Lung (tissue), 12 donors: Measurements from ENCODE around the gene WNK2. TPM values are rescaled to one million over a fixed set of nuclear protein-coding genes. Genes with fewer than 3 reads are reported as not detected.

Experiments
- ATAC-seq: fragments of 200-7000 bp; cut with Tn5 transposase; one replicate; pipeline ENCODE4 v1.9.1; 2020; ENCODE audit warnings: moderate number of reproducible peaks; ENCODE audit not compliant: insufficient read depth, low FRiP score
- DNase-seq, 3 donors: peaks; one replicate each; pipeline ENCODE4 v3.0.0-alpha.2; 2013 to 2017
- H3K27ac ChIP-seq, 2 donors: one replicate each; pipeline ENCODE4 v1.5.1; 2013; ENCODE audit warnings: mild to moderate bottlenecking in 2 of 2, moderate library complexity in 2 of 2, control low read depth in 1 of 2, inconsistent platforms in 1 of 2, low read depth in 1 of 2, low read length in 1 of 2
- H3K27me3 ChIP-seq, 3 donors: one replicate each; pipeline ENCODE4 v1.5.1; 2013; ENCODE audit warnings: low read length in 2 of 3; ENCODE audit not compliant: control insufficient read depth in 3 of 3, insufficient read depth in 3 of 3
- H3K36me3 ChIP-seq, 4 donors: one replicate each; pipeline ENCODE4 v1.5.1; 2013; ENCODE audit warnings: low read length in 4 of 4, mild to moderate bottlenecking in 1 of 4, moderate library complexity in 1 of 4; ENCODE audit not compliant: control insufficient read depth in 4 of 4, insufficient read depth in 4 of 4
- H3K4me1 ChIP-seq, 5 donors: one replicate each; pipeline ENCODE4 v1.5.1; 2013; ENCODE audit warnings: low read length in 5 of 5, mild to moderate bottlenecking in 2 of 5, moderate library complexity in 1 of 5; ENCODE audit not compliant: control insufficient read depth in 5 of 5, insufficient read depth in 5 of 5
- H3K4me3 ChIP-seq: one replicate; pipeline ENCODE4 v1.5.1; 2013; ENCODE audit warnings: mild to moderate bottlenecking, control low read depth, moderate library complexity
- H3K9ac ChIP-seq, 2 donors: one replicate each; pipeline ENCODE4 v1.5.1; 2013; ENCODE audit warnings: low read length in 2 of 2, control low read depth in 1 of 2; ENCODE audit not compliant: insufficient read depth in 1 of 2
- H3K9me3 ChIP-seq, 4 donors: one replicate each; pipeline ENCODE4 v1.5.1; 2013; ENCODE audit warnings: low read length in 3 of 4, mild to moderate bottlenecking in 1 of 4, moderate library complexity in 1 of 4; ENCODE audit not compliant: control insufficient read depth in 4 of 4, insufficient read depth in 3 of 4
- WGBS, 2 donors: extraction: QIAGEN DNeasy Blood & Tissue Kit; methylation state at CpG; one replicate each; pipeline ENCODE4 v1.1.7; 2013; 5-methylcytosine and 5-hydroxymethylcytosine counted together
- polyA plus RNA-seq, 2 donors: library from polyadenylated mRNA; stranded (reverse); fragments of 200-250 nt; gene quantifications; one replicate each; pipeline ENCODE4 v1.2.1, GENCODE V29; 2013
- total RNA-seq, 2 donors: library from RNA; depleted of rRNA in 1 of 2; stranded (reverse); fragments of >200 nt in 1 of 2; gene quantifications; one replicate each; pipeline ENCODE4 v1.2.1, GENCODE V29; 2014 to 2021
- TF ChIP-seq, protein P1 (sequence below): IDR thresholded peaks from 2 replicates; pipeline ENCODE4 v1.5.1; 2012; ENCODE audit warnings: mild to moderate bottlenecking; ENCODE audit errors: control extremely low read depth, extremely low read depth
- donor health status: control.
- donor health status: control.
- donor health status: Bipolar disorder and iron deficiency.
- donor health status: healthy.
- donor health status: DM: yes; HTN: yes; CAD: no.

Gene WNK2
- total and polyA plus RNA-seq, 4 donors, result 1.00 to 8.5 (median 2.9) TPM

- no peak for DNase-seq
- Histone ChIP-seq H3K4me3 (no peak overlapping the region), H3K4me1 (no peaks in the 10 kb centered on the region), H3K9me3 (no peaks in the 10 kb centered on the region), H3K27ac (no peak overlapping the region), H3K36me3 (no peaks in the 10 kb centered on the region), H3K27me3 (no peaks in the 10 kb centered on the region), H3K9ac (no peak overlapping the region)
- no peak for ATAC-seq
- TF ChIP-seq, protein P1, sequence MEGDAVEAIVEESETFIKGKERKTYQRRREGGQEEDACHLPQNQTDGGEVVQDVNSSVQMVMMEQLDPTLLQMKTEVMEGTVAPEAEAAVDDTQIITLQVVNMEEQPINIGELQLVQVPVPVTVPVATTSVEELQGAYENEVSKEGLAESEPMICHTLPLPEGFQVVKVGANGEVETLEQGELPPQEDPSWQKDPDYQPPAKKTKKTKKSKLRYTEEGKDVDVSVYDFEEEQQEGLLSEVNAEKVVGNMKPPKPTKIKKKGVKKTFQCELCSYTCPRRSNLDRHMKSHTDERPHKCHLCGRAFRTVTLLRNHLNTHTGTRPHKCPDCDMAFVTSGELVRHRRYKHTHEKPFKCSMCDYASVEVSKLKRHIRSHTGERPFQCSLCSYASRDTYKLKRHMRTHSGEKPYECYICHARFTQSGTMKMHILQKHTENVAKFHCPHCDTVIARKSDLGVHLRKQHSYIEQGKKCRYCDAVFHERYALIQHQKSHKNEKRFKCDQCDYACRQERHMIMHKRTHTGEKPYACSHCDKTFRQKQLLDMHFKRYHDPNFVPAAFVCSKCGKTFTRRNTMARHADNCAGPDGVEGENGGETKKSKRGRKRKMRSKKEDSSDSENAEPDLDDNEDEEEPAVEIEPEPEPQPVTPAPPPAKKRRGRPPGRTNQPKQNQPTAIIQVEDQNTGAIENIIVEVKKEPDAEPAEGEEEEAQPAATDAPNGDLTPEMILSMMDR, result no peak
- 84 to 89% methylated on average over 6 of the region's 6 CpGs for WGBS, 2 donors
Observed at GRCh38 chr9:93286252-93287188, 102.6 kb downstream of the WNK2 start.

GRCh38 chr9:93287189-93287552 is 103.2 kb downstream of the WNK2 start:
- H3K9me3 ChIP-seq, result no peaks in the 10 kb centered on the region
- H3K27me3 ChIP-seq, result no peaks in the 10 kb centered on the region
- H3K4me3 ChIP-seq, result no peak overlapping the region
- no peak overlapping the region for H3K27ac ChIP-seq
- H3K4me1 ChIP-seq, result no peaks in the 10 kb centered on the region
- H3K36me3 ChIP-seq, result no peaks in the 10 kb centered on the region
- DNase-seq (no peak), ATAC-seq (no peak)
- 92 to 96% methylated on average over 10 of the region's 10 CpGs for WGBS, 2 donors
- H3K9ac ChIP-seq, result no peak overlapping the region
- TF ChIP-seq, protein P1, result no peak

DNA sequence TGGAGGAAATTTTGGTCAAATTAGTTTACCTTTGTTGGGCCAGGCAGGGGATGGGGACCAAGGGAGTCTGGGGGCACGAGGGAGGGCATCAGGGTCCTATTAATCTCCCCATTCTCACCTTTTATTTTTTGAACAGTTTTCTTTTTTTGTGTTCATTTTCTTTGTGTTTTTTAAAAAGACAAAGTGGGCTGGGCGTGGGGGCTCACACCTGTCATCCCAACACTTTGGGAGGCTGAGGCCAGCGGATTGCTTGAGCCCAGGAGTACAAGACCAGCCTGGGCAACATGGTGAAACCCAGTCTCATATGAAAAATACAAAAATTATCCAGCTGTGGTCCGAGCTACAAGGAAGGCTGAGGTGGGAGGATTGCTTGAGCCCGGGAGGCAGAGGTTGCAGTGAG is 103.7 kb downstream of the WNK2 start:
- H3K9ac ChIP-seq, result no peak overlapping the region
- no peak overlapping the region for H3K27ac ChIP-seq
- no peak for DNase-seq
- WGBS, 2 donors, result 88 to 92% methylated on average over 5 of the region's 5 CpGs
- H3K27me3 ChIP-seq, result no peaks in the 10 kb centered on the region
- no peaks in the 10 kb centered on the region for H3K36me3 ChIP-seq
- ATAC-seq, result no peak
- H3K4me3 ChIP-seq, result no peak overlapping the region
- no peaks in the 10 kb centered on the region for H3K4me1 ChIP-seq
- TF ChIP-seq, protein P1, result no peak
- H3K9me3 ChIP-seq, result no peaks in the 10 kb centered on the region

DNA sequence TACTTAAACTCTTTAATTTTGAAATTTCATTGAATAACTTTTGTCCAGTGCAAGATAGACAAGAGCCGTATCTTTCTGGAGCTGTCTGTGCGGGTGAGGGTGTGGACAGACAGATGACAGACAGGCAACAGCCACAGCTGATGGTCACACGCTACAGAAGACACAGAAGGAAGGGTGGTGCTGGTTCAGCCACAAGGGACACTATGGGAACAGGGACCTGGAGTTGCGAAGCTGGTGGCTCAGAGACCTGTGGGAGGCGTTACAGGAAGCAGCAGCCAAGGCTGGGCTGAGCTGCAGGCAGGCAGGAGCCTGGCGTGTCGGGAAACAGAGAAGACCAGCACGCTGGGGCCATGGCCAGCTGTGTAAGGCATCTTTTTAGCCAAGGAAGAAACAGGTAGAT is 104.4 kb downstream of the WNK2 start:
- TF ChIP-seq, protein P1, result no peak
- H3K4me3 ChIP-seq, result no peak overlapping the region
- no peaks in the 10 kb centered on the region for H3K9me3 ChIP-seq
- ATAC-seq (no peak), DNase-seq (no peak)
- whole genome bisulfite sequencing, 2 donors, result 72 to 75% methylated on average over 8 of the region's 8 CpGs
- no peaks in the 10 kb centered on the region for H3K27me3 ChIP-seq
- no peaks in the 10 kb centered on the region for H3K36me3 ChIP-seq
- H3K27ac ChIP-seq, result no peak overlapping the region
- no peak overlapping the region for H3K9ac ChIP-seq
- no peaks in the 10 kb centered on the region for H3K4me1 ChIP-seq
